HCT116 (cell line): ENCODE data around the gene AQP5.

Source experiments
- CEBPB ChIP-seq: IDR thresholded peaks from 2 replicates; pipeline ENCODE4 v1.6.1; 2012; ENCODE audit warnings: low read depth
- CTCF ChIP-seq, 3 experiments: fragments of 200-600 bp in 1 of 3; sonication (generic) in 1 of 3; IDR thresholded peaks in 2 of 3; conservative IDR thresholded peaks in 1 of 3; 2 replicates each; pipeline ENCODE4 v1.5.1; 2012 to 2017; ENCODE audit warnings: low read depth in 2 of 3, low read length in 2 of 3, antibody characterized with exemption in 1 of 3, borderline replicate concordance in 1 of 3, control low read depth in 1 of 3, mild to moderate bottlenecking in 1 of 3, mixed read lengths in 1 of 3, mixed run types in 1 of 3, moderate library complexity in 1 of 3; ENCODE audit not compliant: insufficient read depth in 1 of 3
- POLR2A ChIP-seq: IDR thresholded peaks from 2 replicates; pipeline ENCODE4 v1.7.0; 2011; ENCODE audit warnings: borderline replicate concordance; ENCODE audit not compliant: insufficient read depth, insufficient read length; ENCODE audit errors: extremely low read depth
- POLR2AphosphoS5 ChIP-seq: IDR thresholded peaks from 2 replicates; pipeline ENCODE4 v1.6.1; 2011; ENCODE audit warnings: mild to moderate bottlenecking, low read depth, low read length, moderate library complexity
- SIN3A ChIP-seq: IDR thresholded peaks from 2 replicates; pipeline ENCODE4 v1.6.1; 2012; ENCODE audit warnings: low read depth
- SRF ChIP-seq: IDR thresholded peaks from 2 replicates; pipeline ENCODE4 v1.6.1; 2012; ENCODE audit warnings: low read depth
- YY1 ChIP-seq: IDR thresholded peaks from 2 replicates; pipeline ENCODE4 v1.6.1; 2011; ENCODE audit warnings: low read length, low read depth, moderate library complexity, mild to moderate bottlenecking; ENCODE audit not compliant: insufficient replicate concordance; ENCODE audit errors: extremely low read depth
- ZBTB33 ChIP-seq: IDR thresholded peaks from 2 replicates; pipeline ENCODE4 v1.6.1; 2011; ENCODE audit warnings: mild to moderate bottlenecking, low read length, moderate library complexity; ENCODE audit not compliant: insufficient replicate concordance; ENCODE audit errors: extremely low read depth
- TF ChIP-seq, protein P1 (sequence below): IDR thresholded peaks from 2 replicates; pipeline ENCODE4 v1.6.1; 2012

DNA sequence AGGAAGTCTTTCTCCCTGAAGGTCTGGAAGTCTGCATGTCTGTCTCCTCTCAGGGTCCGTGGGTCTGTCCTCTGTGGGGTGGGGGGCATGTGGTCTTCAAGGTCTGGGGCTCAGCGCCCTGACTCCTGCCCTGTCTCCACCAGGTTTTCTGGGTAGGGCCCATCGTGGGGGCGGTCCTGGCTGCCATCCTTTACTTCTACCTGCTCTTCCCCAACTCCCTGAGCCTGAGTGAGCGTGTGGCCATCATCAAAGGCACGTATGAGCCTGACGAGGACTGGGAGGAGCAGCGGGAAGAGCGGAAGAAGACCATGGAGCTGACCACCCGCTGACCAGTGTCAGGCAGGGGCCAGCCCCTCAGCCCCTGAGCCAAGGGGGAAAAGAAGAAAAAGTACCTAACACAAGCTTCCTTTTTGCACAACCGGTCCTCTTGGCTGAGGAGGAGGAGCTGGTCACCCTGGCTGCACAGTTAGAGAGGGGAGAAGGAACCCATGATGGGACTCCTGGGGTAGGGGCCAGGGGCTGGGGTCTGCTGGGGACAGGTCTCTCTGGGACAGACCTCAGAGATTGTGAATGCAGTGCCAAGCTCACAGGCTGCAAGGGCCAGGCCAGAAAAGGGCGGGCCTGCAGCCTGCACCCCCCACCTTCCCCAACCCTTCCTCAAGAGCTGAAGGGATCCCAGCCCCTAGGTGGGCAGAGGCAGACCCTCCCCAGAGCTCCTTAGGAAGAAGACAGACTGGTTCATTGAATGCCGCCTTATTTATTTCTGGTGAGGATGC lies 3.4 kb downstream of the AQP5 start:
- no peak for TF ChIP-seq CEBPB
- TF ChIP-seq SIN3A, result no peak
- no peak for TF ChIP-seq POLR2AphosphoS5
- no peak for TF ChIP-seq POLR2A
- TF ChIP-seq CTCF (IDR thresholded peaks at IDR 0.05 in 2 of 3, conservative IDR thresholded peaks at IDR 0.05 in 1 of 3; ENCODE audit: borderline replicate concordance in 1 of 3, insufficient read depth in 1 of 3, low read depth in 2 of 3, low read length in 2 of 3), result no peak
- TF ChIP-seq ZBTB33, result no peak
- TF ChIP-seq YY1, result no peak
- TF ChIP-seq, protein P1, sequence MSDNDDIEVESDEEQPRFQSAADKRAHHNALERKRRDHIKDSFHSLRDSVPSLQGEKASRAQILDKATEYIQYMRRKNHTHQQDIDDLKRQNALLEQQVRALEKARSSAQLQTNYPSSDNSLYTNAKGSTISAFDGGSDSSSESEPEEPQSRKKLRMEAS, result no peak
- TF ChIP-seq SRF, result no peak
